OCI-LY3 (cell line): Measurements from ENCODE around the gene ALOX15.
"Not testable (repeated sequence)": the region's sequence is repeated elsewhere in the genome, so short reads cannot be mapped to it uniquely, and the experiment has no call there.

ENCODE experiments used
- CTCF ChIP-seq: fragments of 200-600, 300-600 bp; sonication (generic); IDR thresholded peaks from 2 replicates; pipeline ENCODE4 v1.5.1; 2014; ENCODE audit warnings: antibody characterized with exemption, low read length, low read depth
- EZH2phosphoT487 ChIP-seq: fragments of 200-600 bp; shearing (Covaris generic); IDR thresholded peaks from 2 replicates; pipeline ENCODE4 v1.6.1; 2018; ENCODE audit warnings: antibody characterized with exemption, mixed run types, low read depth

GRCh38 chr17:4624451-4624911 lies 17.0 kb downstream of the ALOX15 start:
- not testable (repeated sequence) for TF ChIP-seq EZH2phosphoT487, CTCF
